ENCODE data around the gene TNFRSF12A. TPM values are rescaled to one million over a fixed set of nuclear protein-coding genes. Genes with fewer than 3 reads are reported as not detected.
"Not testable (repeated sequence)": the region's sequence is repeated elsewhere in the genome, so short reads cannot be mapped to it uniquely, and the experiment has no call there.

The TNFRSF12A gene
- total RNA-seq, 1 donor: 8.2 TPM

GRCh38 chr16:3068487-3068886, 48.3 kb downstream of the TNFRSF12A start:
- peaks cover 58% of the 10 kb centered on the region for H3K4me1 ChIP-seq (ENCODE audit: insufficient read depth, low read length)

GRCh38 chr16:3069146-3069545, 49.0 kb downstream of the TNFRSF12A start:
- H3K4me1 ChIP-seq (ENCODE audit: insufficient read depth, low read length): peaks cover 63% of the 10 kb centered on the region
- H3K4me3 ChIP-seq (ENCODE audit: low read length); H3K27me3 ChIP-seq (ENCODE audit: insufficient read depth, low read length); H3K9me3 ChIP-seq (ENCODE audit: low read depth, low read length): not testable (repeated sequence)

More at GRCh38 chr16:3068487-3068886, 48.3 kb downstream of the TNFRSF12A start:
- H3K27me3 ChIP-seq (ENCODE audit: insufficient read depth, low read length): no peaks in the 10 kb centered on the region
- no peaks in the 10 kb centered on the region for H3K9me3 ChIP-seq (ENCODE audit: low read depth, low read length)
- no peak overlapping the region for H3K4me3 ChIP-seq (ENCODE audit: low read length)

DNA sequence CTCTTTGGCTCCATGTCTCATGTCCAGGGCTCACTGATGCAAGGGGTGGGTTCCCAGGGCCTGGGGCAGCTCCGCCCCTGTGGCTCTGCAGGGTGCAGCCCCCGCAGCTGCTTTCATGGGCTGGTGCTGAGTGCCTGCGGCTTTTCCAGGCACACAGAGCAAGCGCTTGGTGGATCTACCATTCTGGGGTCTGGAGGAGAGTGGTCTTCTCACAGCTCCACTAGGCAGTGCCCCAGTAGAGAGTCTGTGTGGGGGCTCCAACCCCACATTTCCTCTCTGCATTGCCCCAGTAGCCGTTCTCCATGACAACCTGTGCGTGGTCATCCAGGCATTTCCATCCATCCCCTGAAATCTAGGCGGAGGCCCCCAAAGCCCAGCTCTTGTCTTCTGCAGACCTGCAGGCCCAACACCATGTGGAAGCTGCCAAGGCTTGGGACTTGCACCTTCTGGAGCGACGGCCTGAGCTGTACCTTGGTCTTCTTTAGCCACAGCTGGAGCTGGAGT, 50.5 kb downstream of the TNFRSF12A start:
- H3K4me1 ChIP-seq (ENCODE audit: insufficient read depth, low read length): peaks cover 72% of the 10 kb centered on the region
- no peaks in the 10 kb centered on the region for H3K27me3 ChIP-seq (ENCODE audit: insufficient read depth, low read length)
- no peaks in the 10 kb centered on the region for H3K9me3 ChIP-seq (ENCODE audit: low read depth, low read length)
- no peak overlapping the region for H3K4me3 ChIP-seq (ENCODE audit: low read length)

DNA sequence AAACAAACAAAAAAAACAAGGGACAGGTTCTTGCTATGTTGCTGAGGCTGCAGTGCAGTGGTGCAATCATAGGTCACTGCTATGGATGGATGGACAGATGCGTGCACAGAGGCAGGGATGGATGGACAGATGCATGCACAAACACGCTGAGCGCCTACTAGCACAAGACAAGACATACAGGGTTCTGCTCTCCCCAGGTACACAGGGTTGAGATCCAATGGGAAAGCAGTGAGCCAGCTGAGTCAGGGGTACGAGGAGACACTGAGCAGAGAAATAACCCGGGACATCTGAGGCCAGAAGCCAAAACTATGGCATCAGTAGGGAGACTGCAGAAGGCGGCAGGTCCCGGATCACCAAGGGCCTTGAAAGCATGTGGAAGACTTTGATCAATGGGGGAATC, 51.5 kb downstream of the TNFRSF12A start:
- Histone ChIP-seq H3K27me3 (ENCODE audit: insufficient read depth, low read length) (no peaks in the 10 kb centered on the region), H3K4me1 (ENCODE audit: insufficient read depth, low read length) (peaks cover 82% of the 10 kb centered on the region), H3K9me3 (ENCODE audit: low read depth, low read length) (no peaks in the 10 kb centered on the region), H3K4me3 (ENCODE audit: low read length) (no peak overlapping the region)

Other genes starting within 250 kb of the TNFRSF12A start
- 92.6 TPM for gene ELOB, start 243.1 kb upstream of the TNFRSF12A start, total RNA-seq
- not detected for gene PRSS33, start 232.8 kb upstream of the TNFRSF12A start, total RNA-seq
- not detected for gene PRSS41, start 221.9 kb upstream of the TNFRSF12A start, total RNA-seq
- gene PRSS21, start 203.1 kb upstream of the TNFRSF12A start, total RNA-seq: not detected
- gene ZG16B, start 190.1 kb upstream of the TNFRSF12A start, total RNA-seq: 1.2 TPM
- gene PRSS22, start 162.2 kb upstream of the TNFRSF12A start, total RNA-seq: 0.21 TPM
- gene FLYWCH2, start 137.2 kb upstream of the TNFRSF12A start, total RNA-seq: 8.1 TPM
- 15.7 TPM for gene FLYWCH1, start 108.4 kb upstream of the TNFRSF12A start, total RNA-seq
- not detected for gene KREMEN2, start 56.1 kb upstream of the TNFRSF12A start, total RNA-seq
- 3.1 TPM for gene PAQR4, start 51.0 kb upstream of the TNFRSF12A start, total RNA-seq
- gene PKMYT1, start 39.9 kb upstream of the TNFRSF12A start, total RNA-seq: 1.3 TPM
- not detected for gene CLDN9, start 7.4 kb upstream of the TNFRSF12A start, total RNA-seq
- gene CLDN6, start 2.2 kb upstream of the TNFRSF12A start, total RNA-seq: not detected
- gene HCFC1R1, start 3.6 kb downstream of the TNFRSF12A start, total RNA-seq: 8.2 TPM
- gene THOC6, start 3.7 kb downstream of the TNFRSF12A start, total RNA-seq: 8.9 TPM
- gene BICDL2, start 16.6 kb downstream of the TNFRSF12A start, total RNA-seq: 0.10 TPM
- 1.7 TPM for gene MMP25, start 26.2 kb downstream of the TNFRSF12A start, total RNA-seq
- 115 TPM for gene IL32, start 45.3 kb downstream of the TNFRSF12A start, total RNA-seq
- gene ZSCAN10, start 78.9 kb downstream of the TNFRSF12A start, total RNA-seq: under 0.01 TPM
- 0.52 TPM for gene ZNF205, start 92.2 kb downstream of the TNFRSF12A start, total RNA-seq
- 1.6 TPM for gene ZNF213, start 114.7 kb downstream of the TNFRSF12A start, total RNA-seq
- not detected for gene OR1F1, start 167.8 kb downstream of the TNFRSF12A start, total RNA-seq
- 4.5 TPM for gene ZNF200, start 214.8 kb downstream of the TNFRSF12A start, total RNA-seq
- 26.7 TPM for gene MEFV, start 236.3 kb downstream of the TNFRSF12A start, total RNA-seq

Data from mononuclear cell (primary cell).